Skin of body (tissue), 2 donors: Measurements from ENCODE around the gene ZNF799. TPM values are rescaled to one million over a fixed set of nuclear protein-coding genes. Genes with fewer than 3 reads are reported as not detected.
A peak's percentile ranks its signal among the peaks of the same experiment; 100 is the strongest.
"Not testable (repeated sequence)": the region's sequence is repeated elsewhere in the genome, so short reads cannot be mapped to it uniquely, and the experiment has no call there.

Experiments used
- DNase-seq: peaks from one replicate; lab custom pipeline; 2025; lab: John Stamatoyannopoulos, UW
- total RNA-seq: library from RNA; depleted of rRNA; stranded (reverse); fragments of >200 nt; gene quantifications from one replicate; pipeline ENCODE4 v1.2.3, GENCODE V29; 2014

Gene ZNF799
- total RNA-seq = 6.6 TPM

GRCh38 chr19:12400633-12401502 is at the start of gene ZNF799:
TSS of gene ZNF799 (minus strand) at chr19:12401271. CDS start at chr19:12401070, 201 bp downstream.
- DNase-seq = peak; percentile 98

DNA sequence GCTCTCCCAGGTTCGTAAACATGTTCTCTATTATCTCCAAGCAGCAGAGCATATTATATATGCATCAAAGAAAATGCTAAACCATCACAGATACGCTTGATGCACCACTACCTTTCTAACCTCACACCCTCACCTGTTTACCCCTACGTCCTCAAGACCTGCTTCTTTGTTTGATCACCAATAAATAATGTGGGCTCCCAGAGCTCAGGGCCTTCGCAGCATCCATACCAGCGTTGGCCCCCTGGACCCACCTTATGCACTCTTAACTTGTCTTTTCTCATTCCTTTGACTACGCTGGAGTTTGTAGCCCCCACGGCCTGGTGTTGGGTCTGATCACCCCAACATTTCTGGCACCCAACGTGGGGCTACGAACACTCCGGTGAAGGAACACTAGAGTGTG is 49.8 kb upstream of the ZNF799 start:
- DNase-seq = no peak

DNA sequence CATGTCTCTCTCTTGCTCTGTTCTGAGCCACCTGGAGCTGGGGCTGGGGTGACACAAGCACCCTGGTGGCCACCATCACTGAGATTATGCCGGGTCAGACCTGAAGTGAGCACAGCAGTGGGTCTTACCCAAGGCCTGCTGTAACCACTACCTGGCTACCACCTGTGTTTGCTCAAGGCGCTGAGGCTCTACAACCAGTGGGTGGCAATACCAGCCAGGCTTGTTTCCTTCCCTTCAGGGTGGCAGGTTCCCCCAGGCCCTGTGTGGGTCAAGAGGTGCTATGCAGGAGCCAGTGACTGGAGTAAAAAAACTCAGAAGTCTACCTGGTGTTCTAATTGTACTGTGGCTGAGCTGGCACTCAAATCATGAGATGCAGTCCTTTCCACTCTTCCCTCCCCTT is 47.7 kb upstream of the ZNF799 start:
- no peak for DNase-seq

DNA sequence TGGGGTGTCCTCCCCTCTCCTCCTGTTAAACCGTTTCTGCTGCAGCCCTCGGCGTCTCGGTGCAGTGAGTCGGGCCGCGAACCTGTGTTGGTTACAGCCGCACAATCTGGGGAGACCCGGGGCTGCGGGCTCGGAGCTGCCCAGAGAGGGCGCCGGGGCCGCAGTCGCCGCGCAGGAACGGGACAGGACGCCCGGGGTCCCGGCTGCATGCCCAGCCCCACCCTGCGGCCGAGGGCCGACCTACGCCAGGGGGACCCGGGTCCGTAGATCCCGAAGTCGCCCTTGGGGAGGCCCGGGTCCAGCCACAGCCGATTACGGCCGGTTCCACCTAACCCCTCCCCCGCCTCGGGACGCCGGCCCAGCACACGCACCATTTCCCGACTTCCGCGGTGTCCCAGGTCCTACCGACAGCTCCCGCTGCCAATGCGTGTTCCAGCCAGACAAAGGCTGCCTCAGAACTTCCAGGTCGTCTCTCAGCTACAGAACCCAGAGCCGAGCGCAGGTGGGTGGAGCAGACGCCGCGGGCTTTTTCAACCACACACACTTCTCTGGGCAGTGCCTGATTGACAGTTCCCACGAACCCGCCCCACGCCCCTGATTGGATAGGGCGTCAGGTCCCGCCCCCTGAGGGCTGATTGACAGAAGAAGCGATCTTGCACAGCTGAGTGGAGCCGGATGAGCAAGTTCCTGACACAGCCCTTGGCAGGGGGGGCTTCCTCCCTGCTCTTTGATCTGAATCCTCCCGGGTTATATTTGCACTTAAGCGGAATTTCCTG is 39.7 kb upstream of the ZNF799 start, which contains the start of gene ZNF443:
TSS of gene ZNF443 (minus strand) at position 481 of the 776 bp plus-strand sequence. CDS start at position 374, 107 bp downstream.
- peak; percentile 97 for DNase-seq

- DNase-seq = not testable (repeated sequence)
Measured at GRCh38 chr19:12439686-12440540, 38.8 kb upstream of the ZNF799 start.

- DNase-seq = not testable (repeated sequence)
Measured at GRCh38 chr19:12430726-12431299, 29.7 kb upstream of the ZNF799 start.

DNA sequence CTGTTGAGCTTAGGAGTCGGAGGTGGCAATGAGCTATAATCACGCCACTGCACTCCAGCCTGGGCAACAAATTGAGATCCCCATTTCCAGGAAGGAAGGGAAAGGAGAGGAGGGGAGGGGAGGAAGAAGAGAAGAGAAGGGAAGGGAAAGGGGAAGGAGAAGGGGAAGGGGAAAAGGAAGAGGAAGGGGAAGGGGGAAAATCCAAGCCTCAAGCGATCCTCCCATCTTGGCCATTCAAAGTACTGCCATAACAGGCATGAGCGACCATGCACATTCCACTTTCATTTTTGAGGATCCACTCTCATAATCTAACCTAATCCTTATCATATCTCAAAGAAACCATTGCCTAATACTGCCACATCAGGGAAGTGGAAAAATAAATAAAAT is 24.8 kb upstream of the ZNF799 start:
- no peak for DNase-seq

- DNase-seq = no peak
Measured at GRCh38 chr19:12425236-12425887, 24.3 kb upstream of the ZNF799 start.

- DNase-seq = not testable (repeated sequence)
Measured at GRCh38 chr19:12417273-12417672, 16.2 kb upstream of the ZNF799 start.

DNA sequence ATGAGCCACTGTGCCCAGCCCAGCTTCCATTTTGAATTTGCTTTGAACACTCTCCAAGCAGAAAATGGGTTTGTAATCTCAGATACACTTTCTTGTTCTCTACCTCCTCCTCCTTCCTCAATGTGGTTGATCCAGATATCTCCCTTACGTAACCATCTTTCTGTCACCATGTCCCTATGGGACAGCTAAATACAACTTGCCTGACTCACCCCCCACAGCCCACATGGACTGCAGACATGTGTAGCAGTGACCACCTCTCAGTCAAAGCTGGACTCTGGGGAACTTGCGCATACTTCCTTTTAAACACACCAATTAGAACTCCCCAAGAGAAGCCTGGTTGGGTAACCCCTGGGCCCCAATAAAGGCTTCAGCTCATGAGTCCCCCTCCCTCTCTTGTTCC is 10.8 kb upstream of the ZNF799 start:
- no peak for DNase-seq

GRCh38 chr19:12399901-12400632 is 1.0 kb downstream of the ZNF799 start:
- DNase-seq = not testable (repeated sequence)

GRCh38 chr19:12391148-12391547 is 9.9 kb downstream of the ZNF799 start:
- DNase-seq = not testable (repeated sequence)

DNA sequence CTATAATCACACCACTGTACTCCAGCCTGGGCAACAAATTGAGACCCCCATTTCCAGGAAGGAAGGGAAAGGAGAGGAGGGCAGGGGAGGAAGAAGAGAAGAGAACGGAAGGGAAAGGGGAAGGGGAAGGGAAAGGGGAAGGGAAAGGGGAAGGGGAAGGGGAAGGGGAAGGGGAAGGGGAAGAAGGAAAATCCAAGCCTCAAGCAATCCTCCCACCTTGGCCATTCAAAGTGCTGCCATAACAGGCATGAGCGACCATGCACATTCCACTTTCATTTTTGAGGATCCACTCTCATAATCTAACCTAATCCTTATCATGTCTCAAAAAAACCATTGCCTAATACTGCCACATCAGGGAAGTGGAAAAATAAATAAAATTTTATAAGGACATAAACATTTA is 14.7 kb downstream of the ZNF799 start:
- DNase-seq = not testable (repeated sequence)

DNA sequence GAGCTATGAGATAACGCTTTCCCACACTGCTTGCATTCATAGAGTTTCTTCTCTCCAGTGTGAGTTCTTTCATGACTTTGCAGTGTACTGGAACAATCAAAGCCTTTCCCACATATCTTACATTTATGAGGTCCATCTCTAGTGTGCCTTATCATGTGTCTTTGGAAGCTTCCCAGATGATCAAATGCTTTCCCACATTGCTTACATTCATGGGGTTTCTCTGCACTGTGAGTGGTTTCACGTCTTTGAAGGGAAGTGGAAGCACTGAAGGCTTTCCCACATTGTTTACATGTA is 20.7 kb downstream of the ZNF799 start:
- DNase-seq = no peak

- DNase-seq = no peak
Measured at GRCh38 chr19:12379732-12380443, 21.2 kb downstream of the ZNF799 start.

DNA sequence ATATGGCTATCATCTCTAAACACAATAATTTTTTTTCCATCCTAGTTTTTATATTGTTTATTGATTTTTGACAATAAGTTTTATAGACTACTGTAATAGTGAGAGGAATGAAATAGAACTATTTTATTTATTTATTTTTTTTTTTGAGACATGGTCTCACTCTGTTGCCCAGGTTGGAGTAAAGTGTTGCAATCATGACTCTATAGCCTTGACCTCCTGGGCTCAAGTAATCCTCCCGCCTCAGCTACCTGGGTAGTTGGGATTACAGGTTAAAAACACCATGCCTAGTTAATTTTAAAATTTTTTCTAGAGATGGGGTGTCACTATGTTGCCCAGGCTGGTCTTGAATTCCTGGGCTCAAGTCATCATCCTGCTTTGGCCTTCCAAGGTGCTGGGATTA is 27.0 kb downstream of the ZNF799 start:
- DNase-seq = no peak

DNA sequence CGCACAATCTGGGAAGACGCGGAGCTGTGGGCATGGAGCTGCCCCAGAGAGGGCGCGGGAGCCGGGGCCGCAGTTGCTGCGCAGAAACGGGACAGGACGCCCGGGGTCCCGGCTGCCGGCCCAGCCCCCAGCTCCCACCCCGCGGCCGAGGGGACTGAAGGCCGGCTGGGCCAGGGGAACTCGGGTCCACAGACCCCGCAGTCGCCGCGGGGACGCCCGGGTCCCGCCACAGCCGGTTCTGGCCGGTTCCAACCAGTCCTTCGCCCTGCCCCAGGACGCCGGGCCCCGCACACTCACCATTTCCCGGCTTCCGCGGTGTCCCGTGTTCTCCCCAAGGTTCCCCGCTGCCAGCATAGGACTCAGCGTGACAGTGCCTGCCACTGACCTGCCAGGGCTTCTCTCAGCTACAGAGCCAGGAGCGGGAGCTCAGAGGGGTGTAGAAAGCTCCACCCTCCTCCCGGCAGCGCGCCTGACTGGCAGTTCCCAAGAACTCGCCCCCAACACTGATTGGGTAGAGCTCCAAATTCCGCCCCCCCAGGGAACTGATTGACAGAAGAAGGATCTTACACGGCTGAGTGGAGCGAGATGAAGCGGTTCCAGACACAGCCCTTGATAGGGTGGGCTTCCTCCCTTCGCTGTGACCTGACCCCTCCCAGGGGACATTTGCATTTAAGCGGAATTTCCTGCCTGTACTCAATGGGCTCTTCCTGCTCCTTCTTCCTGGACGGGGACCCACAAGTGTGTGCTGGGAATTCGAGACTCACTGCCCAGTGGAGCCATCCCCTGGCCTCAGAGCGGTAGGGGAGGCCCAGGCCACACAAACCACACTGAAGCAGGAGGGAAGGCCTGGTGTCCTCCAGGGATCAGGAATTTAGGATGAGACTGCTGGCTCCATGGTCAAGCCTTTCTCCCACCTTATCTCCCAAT is 35.6 kb downstream of the ZNF799 start, which contains the start of gene ZNF442:
TSS of gene ZNF442 (minus strand) at position 448 of the 927 bp plus-strand sequence. CDS start 2,052 bp downstream, outside the sequence.
- DNase-seq = peak; percentile 98
